GM21528 (cell line): ENCODE measurements around the gene BACH2.
"Not testable (repeated sequence)": the region's sequence is repeated elsewhere in the genome, so short reads cannot be mapped to it uniquely, and the experiment has no call there.

Experiments
- ATAC-seq: cut with Tn5 transposase; IDR thresholded peaks from one replicate; pipeline ENCODE4 v1.9.1; 2021; ENCODE audit warnings: mild to moderate bottlenecking, moderate library complexity; ENCODE audit not compliant: unreplicated experiment, low FRiP score

Gene BACH2

GRCh38 chr6:90284236-90285041 is 12.2 kb downstream of the BACH2 start:
- ATAC-seq = peak; percentile 83

GRCh38 chr6:90282265-90282664 is 14.4 kb downstream of the BACH2 start:
- not testable (repeated sequence) for ATAC-seq

DNA sequence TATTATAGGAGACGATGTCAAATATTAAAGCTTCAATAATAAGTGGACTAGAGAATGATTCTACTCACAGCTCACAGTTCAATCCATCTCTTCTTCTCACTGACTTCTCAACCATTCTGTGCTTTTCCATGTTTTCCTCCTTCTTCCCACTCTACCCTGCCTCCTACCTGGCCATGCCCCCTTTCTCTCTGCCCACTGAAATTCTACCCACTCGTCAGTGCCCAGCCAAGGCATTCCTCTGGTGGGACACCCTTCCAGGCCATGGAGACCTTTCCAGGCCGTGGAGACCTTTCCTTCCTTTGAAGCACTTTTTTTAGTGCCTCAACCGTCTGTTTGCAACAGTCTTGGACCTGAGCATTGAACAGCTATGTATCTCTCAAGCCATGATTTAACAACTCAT is 18.5 kb downstream of the BACH2 start:
- ATAC-seq = no peak

GRCh38 chr6:90277302-90278011 is 19.2 kb downstream of the BACH2 start:
- ATAC-seq = no peak

GRCh38 chr6:90274451-90275030 is 22.1 kb downstream of the BACH2 start:
- no peak for ATAC-seq

GRCh38 chr6:90273863-90274262 is 22.8 kb downstream of the BACH2 start:
- no peak for ATAC-seq

GRCh38 chr6:90272895-90273294 is 23.7 kb downstream of the BACH2 start:
- no peak for ATAC-seq

DNA sequence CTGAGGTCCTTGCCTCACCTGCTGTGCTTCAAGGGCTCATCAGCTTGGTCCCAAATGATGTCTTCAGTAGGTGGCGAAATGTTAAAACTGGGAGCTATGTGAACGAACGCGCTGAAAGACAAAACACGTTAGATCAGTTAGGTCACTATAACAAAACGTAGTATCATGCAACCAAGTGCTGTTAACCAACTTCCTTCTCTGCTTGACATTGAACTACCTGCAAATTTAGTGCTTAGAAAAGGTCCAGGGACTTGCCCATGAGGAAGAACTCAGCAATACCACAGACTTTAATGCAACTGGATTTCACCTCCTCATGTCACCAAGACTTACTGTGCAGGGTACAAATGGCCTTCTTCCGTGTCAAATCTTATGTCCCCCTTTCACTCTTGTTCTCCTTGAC is 24.8 kb downstream of the BACH2 start:
- no peak for ATAC-seq

GRCh38 chr6:90269334-90269733 is 27.3 kb downstream of the BACH2 start:
- ATAC-seq = no peak

GRCh38 chr6:90268178-90268577 is 28.5 kb downstream of the BACH2 start:
- no peak for ATAC-seq

GRCh38 chr6:90266905-90267621 is 29.6 kb downstream of the BACH2 start:
- no peak for ATAC-seq

GRCh38 chr6:90264561-90264960 is 32.1 kb downstream of the BACH2 start:
- ATAC-seq = no peak

- ATAC-seq = no peak
These were observed 33.0 kb downstream of the BACH2 start for GRCh38 chr6:90263633-90264032.

DNA sequence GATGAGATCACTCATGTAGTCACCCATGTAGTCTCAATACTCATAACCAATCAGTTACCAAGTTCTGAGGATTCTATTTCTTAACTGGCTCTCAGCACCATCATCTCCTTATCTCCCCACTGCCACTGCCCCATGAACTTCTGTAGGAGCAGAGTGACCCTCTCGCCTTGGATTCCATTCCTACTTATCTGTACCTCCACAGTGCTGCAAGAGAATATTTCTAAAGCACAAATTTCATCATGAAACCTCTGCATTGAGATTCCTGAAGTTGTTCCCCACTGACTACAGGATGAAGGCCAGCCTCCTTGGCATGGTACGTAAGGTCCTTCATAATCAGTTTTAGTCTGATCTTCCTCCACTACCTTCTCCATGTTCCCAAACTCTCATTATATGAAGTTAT is 34.8 kb downstream of the BACH2 start:
- no peak for ATAC-seq

- no peak for ATAC-seq
These were observed 39.2 kb downstream of the BACH2 start for GRCh38 chr6:90257486-90257738.

DNA sequence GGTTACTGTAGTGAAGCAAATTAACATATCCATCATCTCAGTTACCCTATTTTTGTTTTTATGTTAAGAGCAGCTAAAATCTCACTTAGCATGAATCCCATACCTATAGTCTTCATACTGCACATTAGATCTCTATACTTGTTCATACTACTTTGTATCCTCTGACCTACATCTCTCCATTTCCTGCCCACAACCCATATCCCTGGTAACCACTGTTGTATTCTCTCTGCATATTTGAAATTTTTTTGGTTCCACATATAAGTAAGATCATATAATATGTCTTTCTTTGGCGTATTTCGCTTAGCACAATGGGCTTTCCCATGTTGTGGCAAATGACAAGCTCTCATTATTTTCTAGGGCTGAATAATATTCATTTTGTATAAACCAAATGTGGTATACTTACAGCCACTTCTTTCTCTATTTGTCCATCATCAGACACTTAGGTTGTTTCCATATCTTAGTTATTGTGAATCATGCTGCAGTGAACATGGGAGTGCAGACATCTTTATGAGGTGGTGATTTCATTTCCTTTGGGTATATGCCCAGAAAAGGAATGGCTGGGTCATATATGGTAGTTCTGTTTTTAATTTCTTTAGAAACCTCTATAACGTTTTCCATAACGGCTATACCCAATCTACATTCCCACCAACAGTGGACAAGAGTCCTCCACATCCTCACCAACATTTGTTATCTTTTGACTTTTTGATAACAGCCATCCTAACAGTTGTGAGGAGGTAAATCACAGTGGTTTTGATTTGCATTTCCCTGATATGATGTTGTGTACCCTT is 39.8 kb downstream of the BACH2 start:
- ATAC-seq = no peak

- no peak for ATAC-seq
These were observed 43.0 kb downstream of the BACH2 start for GRCh38 chr6:90253631-90254030.

GRCh38 chr6:90251295-90251992 is 45.2 kb downstream of the BACH2 start:
- ATAC-seq = peak; percentile 93

DNA sequence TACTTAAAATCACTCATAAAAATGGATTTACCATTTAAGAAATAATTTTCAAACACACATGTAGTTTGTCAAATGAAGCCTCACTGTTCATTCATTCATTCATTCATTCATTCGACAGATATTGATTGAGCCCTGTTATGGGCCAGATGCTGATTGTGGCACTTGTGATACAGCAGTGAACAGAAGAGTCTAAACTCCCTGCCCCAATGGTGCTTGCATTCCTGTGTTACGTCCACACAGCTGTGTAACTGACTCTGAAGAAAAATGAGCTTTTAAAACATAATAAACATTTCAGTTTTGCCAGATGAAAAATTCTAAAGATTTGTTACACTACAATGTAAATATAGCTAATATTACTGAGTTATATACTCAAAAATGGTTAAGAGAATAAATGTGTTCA is 46.2 kb downstream of the BACH2 start:
- no peak for ATAC-seq

DNA sequence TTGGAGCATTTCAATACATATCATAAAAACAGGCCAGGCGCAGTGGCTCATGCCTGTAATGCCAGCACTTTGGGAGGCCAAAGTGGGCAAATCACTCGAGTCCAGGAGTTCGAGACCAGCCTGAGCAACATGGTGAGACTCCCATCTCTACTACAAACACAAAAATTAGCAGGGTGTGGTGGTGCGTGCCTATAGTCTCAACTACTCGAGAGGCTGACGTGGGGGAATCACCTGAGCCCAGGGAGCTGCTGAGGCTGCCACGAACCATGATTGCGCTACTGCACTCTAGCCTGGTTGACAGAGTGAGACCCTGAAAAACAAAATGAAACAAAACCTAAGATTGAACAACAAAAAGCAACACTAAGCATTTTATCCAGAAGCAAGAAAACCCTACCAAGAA is 47.2 kb downstream of the BACH2 start:
- ATAC-seq = no peak
